PC-3 (cell line): ENCODE results near the gene SLC15A1. TPM values are rescaled to one million over a fixed set of nuclear protein-coding genes. Genes with fewer than 3 reads are reported as not detected.

Experiments used
- ATAC-seq: fragments of 200-7000 bp; cut with Tn5 transposase; 2 replicates; pipeline ENCODE4 v1.9.1; 2020; ENCODE audit warnings: mild to moderate bottlenecking, moderate library complexity
- BruUV-seq: library from RNA; stranded (reverse); fragments of 400-500 nt; replicated peaks from 2 replicates; lab custom pipeline; 2021; lab: Mats Ljungman, UMichigan
- CTCF ChIA-PET: fragments of 300-600 bp; sonication (Branson Sonifier 250); formaldehyde crosslinking; loops from one replicate; lab custom pipeline; 2022; ENCODE audit warnings: antibody characterized with exemption; lab: Charles Lee
- POLR2A ChIA-PET: fragments of 300-600 bp; sonication (Branson Sonifier 250); formaldehyde crosslinking; loops from one replicate; lab custom pipeline; 2022; ENCODE audit warnings: antibody characterized with exemption; ENCODE audit not compliant: unreplicated experiment; lab: Charles Lee
- DNase-seq: peaks from one replicate; pipeline ENCODE4 v3.0.0-alpha.2; 2015
- H2AFZ ChIP-seq: fragments of 300-600 bp; sonication (generic); 2 replicates; pipeline ENCODE4 v1.6.0; 2016; ENCODE audit warnings: antibody characterized with exemption, low read length
- H3F3A ChIP-seq: fragments of 300-600 bp; sonication (generic); one replicate; pipeline ENCODE4 v1.6.0; 2017; ENCODE audit warnings: antibody characterized with exemption, low read length, control low read depth, mild to moderate bottlenecking; ENCODE audit not compliant: unreplicated experiment
- H3K27ac ChIP-seq: fragments of 300-600 bp; sonication (generic); 2 replicates; pipeline ENCODE4 v1.5.1; 2016; ENCODE audit warnings: mild to moderate bottlenecking, low read length
- H3K27me3 ChIP-seq: fragments of 300-600 bp; sonication (generic); 2 replicates; pipeline ENCODE4 v1.6.1; 2016; ENCODE audit warnings: low read length, mixed read lengths
- H3K36me3 ChIP-seq: fragments of 300-600 bp; sonication (generic); 2 replicates; pipeline ENCODE4 v1.6.1; 2016; ENCODE audit warnings: low read depth, mixed run types, low read length, mixed read lengths
- H3K4me1 ChIP-seq: fragments of 300-600 bp; sonication (generic); 2 replicates; pipeline ENCODE4 v1.5.1; 2016; ENCODE audit warnings: low read length; ENCODE audit not compliant: insufficient read depth
- H3K4me2 ChIP-seq: fragments of 300-600 bp; sonication (generic); 2 replicates; pipeline ENCODE4 v1.6.0; 2016; ENCODE audit warnings: low read length
- H3K4me3 ChIP-seq: fragments of 300-600 bp; sonication (generic); 2 replicates; pipeline ENCODE4 v1.5.1; 2016; ENCODE audit warnings: mild to moderate bottlenecking, low read length, mixed read lengths
- H3K79me2 ChIP-seq: fragments of 300-600 bp; sonication (generic); 2 replicates; pipeline ENCODE4 v1.6.1; 2017; ENCODE audit warnings: low read length, mixed read lengths
- H3K9ac ChIP-seq: fragments of 300-600 bp; sonication (generic); 2 replicates; pipeline ENCODE4 v1.6.0; 2016; ENCODE audit warnings: mild to moderate bottlenecking, low read length
- H3K9me2 ChIP-seq: fragments of 300-600 bp; sonication (generic); replicated peaks from 2 replicates; pipeline ENCODE4 v1.6.1; 2016; ENCODE audit warnings: mixed run types, low read length, mixed read lengths
- H3K9me3 ChIP-seq: fragments of 300-600 bp; sonication (generic); 2 replicates; pipeline ENCODE4 v1.6.1; 2016; ENCODE audit warnings: low read length, mixed read lengths
- H4K20me1 ChIP-seq: fragments of 300-600 bp; sonication (generic); 2 replicates; pipeline ENCODE4 v1.6.1; 2016; ENCODE audit warnings: low read length, mixed read lengths
- EZH2 ChIP-seq: fragments of 300-600 bp; sonication (generic); IDR thresholded peaks from one replicate; pipeline ENCODE4 v1.6.1; 2017; ENCODE audit warnings: antibody characterized with exemption, mild to moderate bottlenecking, low read length; ENCODE audit not compliant: unreplicated experiment
- EZH2phosphoT487 ChIP-seq: fragments of 300-600 bp; sonication (generic); IDR thresholded peaks from 2 replicates; pipeline ENCODE4 v1.6.1; 2018; ENCODE audit warnings: mild to moderate bottlenecking, antibody characterized with exemption, low read length, borderline replicate concordance
- intact Hi-C: fragments of 100-400 bp; cut with micrococcal nuclease; formaldehyde crosslinking; loops from 2 replicates; pipeline ENCODE4 v1.9.0; 2023
- total RNA-seq: library from RNA; depleted of rRNA; stranded (reverse); fragments of >200 nt; gene quantifications from 2 replicates; pipeline ENCODE4 v1.2.3, GENCODE V29; 2014
- TF ChIP-seq, protein P1 (sequence below): fragments of 300-600 bp; sonication (generic); conservative IDR thresholded peaks from 2 replicates; pipeline ENCODE4 v1.5.1; 2017; ENCODE audit warnings: antibody characterized with exemption, low read depth, mild to moderate bottlenecking, low read length

The SLC15A1 gene
- total RNA-seq, 1 experiment from 2014 or later: 1.7 TPM

DNA sequence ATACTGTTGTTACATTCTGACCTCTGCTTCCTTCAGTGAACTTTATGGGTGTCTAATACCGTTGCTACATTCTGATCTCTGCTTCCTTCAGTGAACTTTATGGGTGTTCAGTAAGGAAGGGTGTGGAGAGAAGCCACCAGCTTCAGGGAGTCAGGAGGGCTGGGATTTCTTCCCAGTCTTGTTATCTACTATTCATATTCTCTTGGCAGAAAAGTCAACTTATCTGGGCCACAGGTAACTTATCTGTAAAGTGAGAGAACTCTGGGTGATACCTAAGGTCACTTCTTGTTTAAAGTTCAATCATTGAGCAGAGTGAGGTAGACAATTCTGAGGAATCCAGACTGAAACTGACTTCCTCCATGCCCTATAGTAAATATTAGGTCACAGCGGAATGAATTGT, 104.3 kb downstream of the SLC15A1 start:
- Histone ChIP-seq H3K9ac (no peak overlapping the region), H3K36me3 (no peaks in the 10 kb centered on the region), H3K27me3 (no peaks in the 10 kb centered on the region), H3K9me2 (no peaks in the 10 kb centered on the region), H2AFZ (no peak overlapping the region), H3K4me3 (no peak overlapping the region), H3K4me2 (no peak overlapping the region), H3K9me3 (no peaks in the 10 kb centered on the region), H4K20me1 (no peaks in the 10 kb centered on the region), H3K4me1 (peaks cover 22% of the 10 kb centered on the region), H3K79me2 (no peaks in the 10 kb centered on the region), H3F3A (no peaks in the 10 kb centered on the region), H3K27ac (no peak overlapping the region)
- ChIA-PET POLR2A (interaction anchor here (0.5 to 0.6 kb wide), 2 partner anchors 12 to 140 kb away, joined by 3 to 4 read pairs; no protein-coding TSS in a partner anchor), CTCF (no interaction called here)
- TF ChIP-seq EZH2phosphoT487: no peak
- TF ChIP-seq, protein P1, sequence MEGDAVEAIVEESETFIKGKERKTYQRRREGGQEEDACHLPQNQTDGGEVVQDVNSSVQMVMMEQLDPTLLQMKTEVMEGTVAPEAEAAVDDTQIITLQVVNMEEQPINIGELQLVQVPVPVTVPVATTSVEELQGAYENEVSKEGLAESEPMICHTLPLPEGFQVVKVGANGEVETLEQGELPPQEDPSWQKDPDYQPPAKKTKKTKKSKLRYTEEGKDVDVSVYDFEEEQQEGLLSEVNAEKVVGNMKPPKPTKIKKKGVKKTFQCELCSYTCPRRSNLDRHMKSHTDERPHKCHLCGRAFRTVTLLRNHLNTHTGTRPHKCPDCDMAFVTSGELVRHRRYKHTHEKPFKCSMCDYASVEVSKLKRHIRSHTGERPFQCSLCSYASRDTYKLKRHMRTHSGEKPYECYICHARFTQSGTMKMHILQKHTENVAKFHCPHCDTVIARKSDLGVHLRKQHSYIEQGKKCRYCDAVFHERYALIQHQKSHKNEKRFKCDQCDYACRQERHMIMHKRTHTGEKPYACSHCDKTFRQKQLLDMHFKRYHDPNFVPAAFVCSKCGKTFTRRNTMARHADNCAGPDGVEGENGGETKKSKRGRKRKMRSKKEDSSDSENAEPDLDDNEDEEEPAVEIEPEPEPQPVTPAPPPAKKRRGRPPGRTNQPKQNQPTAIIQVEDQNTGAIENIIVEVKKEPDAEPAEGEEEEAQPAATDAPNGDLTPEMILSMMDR: no peak
- no peak for TF ChIP-seq EZH2
- ATAC-seq: no peak
- intact Hi-C loops: no loop called here
- BruUV-seq: no TSS peak
- DNase-seq: no peak

DNA sequence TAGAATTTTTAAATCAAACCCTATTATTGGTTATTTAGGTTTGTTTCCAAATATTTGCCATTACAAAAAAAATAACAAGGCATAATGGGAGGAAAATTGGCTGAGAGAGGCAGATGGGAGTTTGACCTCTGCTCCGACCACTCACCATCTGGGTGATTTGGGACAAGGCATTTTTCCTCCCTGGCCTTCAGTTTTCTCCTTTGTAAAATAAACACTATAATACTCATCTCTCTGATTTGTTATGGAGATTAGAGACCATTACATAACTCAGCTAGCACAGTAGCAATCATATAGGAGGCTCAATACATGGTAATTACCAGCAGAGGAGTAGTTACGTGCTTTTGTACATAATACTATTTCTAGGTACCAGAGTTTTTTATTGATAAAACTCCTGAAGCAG, 105.4 kb downstream of the SLC15A1 start:
- no TSS peak for BruUV-seq
- H4K20me1 ChIP-seq: no peaks in the 10 kb centered on the region
- H3K4me1 ChIP-seq: peaks cover 22% of the 10 kb centered on the region
- H3K27me3 ChIP-seq: no peaks in the 10 kb centered on the region
- H2AFZ ChIP-seq: no peak overlapping the region
- no peaks in the 10 kb centered on the region for H3K36me3 ChIP-seq
- intact Hi-C loops: no loop called here
- DNase-seq (no peak), ATAC-seq (no peak)
- CTCF ChIA-PET: no interaction called here
- no peaks in the 10 kb centered on the region for H3K9me3 ChIP-seq
- H3K79me2 ChIP-seq: no peaks in the 10 kb centered on the region
- H3F3A ChIP-seq: no peaks in the 10 kb centered on the region
- TF ChIP-seq EZH2phosphoT487 (no peak), EZH2 (no peak)
- TF ChIP-seq, protein P1: no peak
- no peak overlapping the region for H3K4me3 ChIP-seq
- H3K27ac ChIP-seq: no peak overlapping the region
- H3K9ac ChIP-seq: no peak overlapping the region
- H3K4me2 ChIP-seq: no peak overlapping the region
- POLR2A ChIA-PET: no interaction called here
- H3K9me2 ChIP-seq: no peaks in the 10 kb centered on the region

DNA sequence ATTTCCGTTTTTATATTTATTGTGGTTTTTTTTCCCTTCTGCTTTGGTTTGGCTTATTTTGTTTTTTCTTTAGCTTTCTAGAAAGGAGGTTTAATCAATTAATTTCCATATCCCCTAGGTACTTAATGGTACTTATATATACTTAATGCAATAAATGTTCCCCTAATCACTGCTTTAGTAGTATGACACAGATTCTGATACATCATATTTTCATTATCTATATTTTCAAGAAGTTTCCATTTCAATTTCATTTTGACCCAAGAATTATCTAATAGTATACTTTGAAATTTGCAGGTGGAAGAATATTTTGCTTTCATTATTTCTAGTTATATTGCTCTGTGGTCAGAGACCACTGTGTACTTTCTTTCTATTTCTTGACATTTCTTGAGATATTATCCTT, 109.0 kb downstream of the SLC15A1 start:
- Histone ChIP-seq H2AFZ (no peak overlapping the region), H3K79me2 (no peaks in the 10 kb centered on the region), H3K4me2 (no peak overlapping the region), H3K4me1 (0 out of 2 replicates have a peak, but pooled peaks cover 4% of the 10 kb centered on the region), H3K9ac (no peak overlapping the region), H3K27me3 (no peaks in the 10 kb centered on the region), H3K27ac (no peak overlapping the region), H3K36me3 (no peaks in the 10 kb centered on the region), H3K9me2 (no peaks in the 10 kb centered on the region), H3K4me3 (no peak overlapping the region), H3F3A (no peaks in the 10 kb centered on the region), H3K9me3 (no peaks in the 10 kb centered on the region), H4K20me1 (no peaks in the 10 kb centered on the region)
- intact Hi-C loops: no loop called here
- no TSS peak for BruUV-seq
- ATAC-seq (no peak), DNase-seq (no peak)
- TF ChIP-seq EZH2phosphoT487 (no peak), EZH2 (no peak)
- TF ChIP-seq, protein P1: no peak
- POLR2A ChIA-PET: no interaction called here
- CTCF ChIA-PET: no interaction called here
